SKM-1 treated with dmso at 0.1 percent for 144 hours (cell line): Measurements from ENCODE around the gene TIMM13.

Experiments used
- DNase-seq: peaks from one replicate; lab custom pipeline; 2025; ENCODE audit not compliant: unreplicated experiment; lab: John Stamatoyannopoulos, UW

The TIMM13 gene

DNA sequence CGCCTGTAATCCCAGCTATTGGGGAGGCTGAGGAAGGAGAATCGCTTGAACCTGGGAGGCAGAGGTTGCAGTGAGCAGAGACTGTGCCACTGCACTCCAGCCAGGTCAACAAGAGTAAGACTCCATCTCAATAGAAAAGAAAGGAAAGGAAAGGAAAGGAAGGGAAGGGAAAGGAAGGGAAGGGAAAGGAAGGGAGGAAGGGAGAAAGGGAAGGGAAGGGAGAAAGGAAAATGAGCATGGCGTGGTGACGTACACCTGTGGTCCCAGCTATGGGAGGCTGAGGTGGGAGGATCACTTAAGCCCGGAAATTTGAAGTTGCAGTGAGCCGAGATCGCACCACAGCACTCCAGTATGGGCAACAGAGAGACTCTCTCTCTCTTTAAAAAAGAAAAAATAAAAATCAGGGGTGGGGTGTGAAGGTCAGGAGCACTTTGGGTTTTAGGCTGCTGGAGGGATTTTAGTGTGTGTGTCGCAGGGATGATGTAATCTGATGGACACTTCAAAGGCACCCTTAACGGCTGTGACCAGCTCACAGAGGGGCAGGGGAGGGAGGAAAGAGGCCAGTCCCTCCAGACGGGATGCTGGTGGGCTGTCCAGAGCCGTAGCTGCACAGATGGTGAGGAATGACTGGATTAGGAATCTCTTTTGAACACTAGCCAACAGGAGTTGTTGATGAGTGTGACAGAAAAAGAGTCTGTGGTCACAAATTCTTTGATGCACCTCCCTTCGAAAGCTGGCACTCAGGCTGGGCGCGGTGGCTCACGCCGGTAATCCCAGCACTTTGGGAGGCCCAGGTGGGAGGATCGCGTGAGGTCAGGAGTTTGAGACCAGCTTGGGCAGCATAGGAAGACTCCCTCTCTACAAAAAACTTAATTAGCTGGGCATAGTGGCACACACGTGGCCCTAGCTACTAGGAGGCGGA lies 39.8 kb downstream of the TIMM13 start:
- DNase-seq: no peak

DNA sequence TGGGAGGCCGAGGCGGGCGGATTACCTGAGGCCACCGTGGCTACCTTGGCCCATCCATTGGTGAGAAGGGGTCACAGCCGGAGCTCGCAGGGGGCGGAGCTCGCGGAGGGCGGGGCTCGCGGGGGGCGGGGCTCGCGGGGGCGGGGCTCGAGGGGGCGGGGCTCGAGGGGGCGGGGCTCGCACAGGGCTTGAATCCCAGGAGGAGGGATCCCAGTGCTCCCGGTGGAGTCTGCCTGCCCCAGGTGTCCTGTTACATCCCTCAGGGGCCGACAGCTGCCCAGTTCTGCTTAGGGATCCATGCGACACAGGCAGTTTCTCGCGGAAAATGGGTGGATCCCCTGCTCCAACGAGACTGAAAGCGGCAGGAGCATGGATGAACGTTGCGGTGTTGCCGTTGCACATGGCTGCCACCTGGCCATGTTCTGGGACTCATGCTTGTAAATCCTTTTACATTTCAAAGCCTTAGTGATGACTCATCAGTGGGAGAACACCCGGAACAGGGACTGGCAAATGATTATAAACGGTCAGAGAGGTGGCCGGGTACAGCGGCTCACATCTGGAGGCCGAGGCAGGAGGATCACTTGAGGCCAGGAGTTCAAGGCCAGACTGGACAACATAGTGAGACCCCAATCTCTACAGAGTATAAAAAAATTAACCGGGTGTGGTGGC lies 42.2 kb downstream of the TIMM13 start:
- DNase-seq: no peak

DNA sequence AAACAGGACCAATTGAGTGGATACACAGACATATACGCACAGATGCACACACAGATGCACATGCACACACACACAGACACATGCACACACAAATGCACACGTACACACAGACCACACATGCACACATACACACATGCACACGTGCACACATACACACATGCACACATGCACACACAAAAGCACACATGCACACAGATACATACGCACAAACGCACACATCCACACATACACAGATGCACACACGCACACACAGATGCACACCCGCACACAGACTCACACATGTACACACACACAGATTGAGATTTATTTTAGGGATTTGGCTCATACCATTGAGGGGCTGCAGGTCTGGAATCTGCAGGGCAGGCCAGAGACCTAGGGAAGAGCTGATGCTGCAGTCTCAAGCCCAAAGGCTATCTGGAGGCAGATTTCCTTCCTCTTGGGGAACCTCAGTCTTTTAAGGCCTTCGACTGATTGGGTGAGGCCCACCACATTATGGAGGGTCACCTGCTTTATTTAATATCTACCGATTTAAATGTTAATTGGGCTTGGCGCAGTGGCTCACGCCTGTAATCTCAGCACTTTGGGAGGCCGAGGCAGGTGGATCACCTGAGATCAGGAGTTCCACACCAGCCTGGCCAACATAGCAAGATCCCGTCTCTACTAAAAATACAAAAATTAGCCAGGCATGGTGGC lies 44.7 kb downstream of the TIMM13 start:
- no peak for DNase-seq

DNA sequence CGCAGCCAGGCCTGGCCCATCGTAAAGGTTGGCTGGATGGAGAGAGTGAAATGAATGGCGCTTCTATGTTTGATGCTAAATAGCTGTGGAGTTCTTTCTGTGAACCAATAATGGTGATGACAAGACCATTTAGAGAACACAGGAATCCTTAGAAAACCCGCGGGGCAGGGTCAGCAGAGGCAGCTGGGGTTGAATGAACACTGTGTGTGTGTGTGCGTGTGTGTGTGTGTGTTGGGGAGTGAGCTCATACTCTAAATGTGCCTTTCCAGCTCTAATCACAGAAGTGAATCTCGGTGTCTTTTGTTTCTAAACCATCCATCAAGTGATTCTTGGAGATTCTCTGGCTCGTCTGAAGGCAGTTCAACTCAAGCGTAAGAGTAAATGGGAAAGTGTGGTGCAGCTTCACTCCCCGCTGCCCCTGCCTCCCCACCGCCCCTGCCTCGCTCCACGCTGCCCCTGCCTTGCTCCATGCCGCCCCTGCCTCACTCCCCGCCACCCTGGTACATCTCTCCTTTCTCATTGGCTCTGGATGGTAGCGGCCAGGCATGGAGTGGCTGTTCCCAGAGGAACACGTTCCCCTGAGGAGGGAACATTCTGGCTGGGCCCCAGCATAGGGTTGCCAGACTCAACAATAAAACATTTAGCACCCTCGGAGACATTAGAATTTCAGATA lies 46.1 kb downstream of the TIMM13 start:
- DNase-seq: no peak

DNA sequence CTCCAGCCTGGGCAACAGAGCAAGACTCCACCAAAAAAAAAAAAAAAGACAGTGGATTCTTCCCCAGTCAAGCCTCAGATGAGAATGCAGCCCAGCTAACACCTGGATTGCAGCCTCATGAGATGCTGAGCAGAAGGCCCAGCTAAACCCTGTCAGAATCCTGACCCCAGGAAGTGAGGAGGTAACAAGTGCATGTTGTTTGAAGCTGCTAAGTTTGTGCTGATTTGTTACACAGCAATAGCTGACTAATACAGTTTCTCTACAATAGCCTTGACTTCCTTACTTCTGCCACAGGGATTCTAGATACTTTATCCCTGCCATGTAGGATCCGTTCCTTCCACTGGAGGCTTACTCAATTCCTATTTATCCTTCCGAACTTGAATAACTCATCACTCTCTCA lies 46.8 kb downstream of the TIMM13 start:
- DNase-seq: no peak

DNA sequence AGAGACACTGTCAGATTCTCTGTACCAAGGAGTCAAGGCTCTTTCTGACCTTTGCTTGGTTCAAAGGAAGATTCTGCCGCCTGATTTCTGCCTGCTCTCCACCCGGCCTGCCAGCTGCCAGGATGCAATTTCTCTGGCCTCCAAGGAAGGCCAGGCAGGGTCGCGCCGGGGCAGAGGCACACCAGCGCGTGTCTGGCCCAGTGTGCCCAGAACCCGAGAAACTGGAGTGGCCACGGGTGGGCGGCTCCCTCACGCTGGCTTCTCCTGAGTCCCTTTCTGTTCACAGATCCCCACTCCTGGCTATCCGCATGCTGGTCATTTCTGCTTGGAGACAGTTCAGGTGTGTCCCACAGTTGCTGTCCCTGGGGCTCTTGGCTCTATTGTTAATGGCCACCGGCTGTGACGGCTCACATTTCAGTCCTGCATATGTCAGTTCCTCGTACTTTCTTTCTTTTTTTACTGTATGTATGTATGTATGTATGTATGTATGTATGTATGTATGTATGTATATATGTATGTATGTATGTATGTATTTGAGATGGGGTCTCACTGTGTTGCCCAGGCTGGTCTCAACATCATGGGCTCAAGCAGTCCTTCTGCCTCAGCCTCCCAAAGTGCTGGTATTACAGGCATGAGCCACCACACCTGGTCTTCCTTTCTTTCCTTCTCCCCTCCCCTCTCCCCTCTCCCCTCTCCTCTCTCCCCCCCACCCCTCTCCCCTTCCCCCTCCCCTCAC lies 50.4 kb downstream of the TIMM13 start:
- no peak for DNase-seq
